HUES6 (cell line): ENCODE results near the gene SEC31A.
A peak's percentile ranks its signal among the peaks of the same experiment; 100 is the strongest.

ENCODE experiments used
- H3K27ac ChIP-seq: 2 replicates; pipeline ENCODE4 v1.7.0; 2013; ENCODE audit warnings: low read depth, mild to moderate bottlenecking, low read length, inconsistent platforms
- H3K27me3 ChIP-seq: 2 replicates; pipeline ENCODE4 v1.6.1; 2013; ENCODE audit warnings: low read length; ENCODE audit not compliant: control insufficient read depth, insufficient read depth
- H3K36me3 ChIP-seq: 2 replicates; pipeline ENCODE4 v1.6.1; 2013; ENCODE audit warnings: low read length; ENCODE audit not compliant: control insufficient read depth, insufficient read depth
- H3K4me1 ChIP-seq: 2 replicates; pipeline ENCODE4 v1.6.1; 2013; ENCODE audit warnings: low read length; ENCODE audit not compliant: control insufficient read depth, insufficient read depth
- H3K4me3 ChIP-seq: 2 replicates; pipeline ENCODE4 v1.5.1; 2013; ENCODE audit warnings: low read depth, low read length
- H3K9ac ChIP-seq: one replicate; pipeline ENCODE4 v1.6.1; 2013; ENCODE audit warnings: mild to moderate bottlenecking, low read length
- H3K9me3 ChIP-seq: 2 replicates; pipeline ENCODE4 v1.6.1; 2013; ENCODE audit warnings: low read depth, low read length; ENCODE audit not compliant: control insufficient read depth, insufficient read depth

SEC31A gene

DNA sequence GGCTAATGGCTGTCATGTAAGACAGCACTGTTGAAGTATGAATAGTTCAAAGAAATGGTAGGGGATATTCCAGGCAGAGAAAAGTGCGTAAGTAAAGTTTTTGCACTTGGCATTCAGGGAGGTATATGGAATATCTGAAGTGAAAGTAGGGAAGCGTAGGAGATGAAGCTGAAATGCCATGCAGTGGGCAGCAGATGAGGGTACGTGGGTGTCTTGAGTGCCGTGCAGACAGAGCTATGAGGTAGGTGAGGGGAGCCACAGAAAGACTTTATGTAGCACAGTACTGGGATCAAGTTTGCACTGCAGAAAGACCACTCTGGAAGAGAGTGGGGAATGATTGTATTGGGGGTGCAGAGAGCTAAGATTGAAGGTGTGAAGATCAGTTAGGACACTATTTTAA lies 87.2 kb downstream of the SEC31A start:
- Histone ChIP-seq H3K27ac (no peak overlapping the region), H3K4me1 (peaks cover 5% of the 10 kb centered on the region; the same call in 1 of the 2 replicates), H3K9ac (no peak overlapping the region), H3K36me3 (no peaks in the 10 kb centered on the region), H3K9me3 (no peaks in the 10 kb centered on the region), H3K27me3 (peaks cover 98% of the 10 kb centered on the region), H3K4me3 (no peak overlapping the region)

- Histone ChIP-seq H3K27ac (no peak overlapping the region), H3K4me3 (no peak overlapping the region), H3K9ac (no peak overlapping the region), H3K36me3 (no peaks in the 10 kb centered on the region), H3K27me3 (peaks cover 100% of the 10 kb centered on the region), H3K4me1 (peaks cover 5% of the 10 kb centered on the region; the same call in 1 of the 2 replicates), H3K9me3 (no peaks in the 10 kb centered on the region)
Measured at GRCh38 chr4:82802911-82803310, 88.0 kb downstream of the SEC31A start.

DNA sequence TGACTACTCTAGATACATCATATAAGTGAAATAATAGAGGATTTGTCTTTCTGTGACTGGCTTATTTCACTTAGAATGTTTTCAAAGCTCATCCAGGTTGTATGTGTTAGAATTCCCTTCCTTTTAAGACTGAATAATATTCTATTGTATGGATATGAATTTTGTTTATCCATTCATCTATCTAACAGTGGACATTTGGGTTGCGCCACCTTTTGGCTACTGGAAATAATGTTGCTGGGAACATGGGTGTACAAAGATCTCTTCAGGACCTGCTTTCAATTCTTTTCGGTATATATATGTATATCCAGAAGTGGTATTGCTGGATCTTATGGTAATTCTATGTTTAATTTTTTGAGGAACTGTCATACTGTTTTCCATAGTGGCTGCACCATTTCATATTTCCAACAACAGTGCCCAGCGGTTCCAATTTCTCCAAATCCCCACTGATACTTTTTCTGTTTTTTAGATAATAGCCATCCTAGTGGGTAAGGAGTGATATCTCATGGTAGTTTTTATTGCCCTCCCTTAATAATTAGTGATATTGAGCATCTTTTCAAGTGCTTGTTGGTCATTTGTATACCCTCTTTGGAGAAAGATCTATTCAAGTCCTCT lies 88.9 kb downstream of the SEC31A start:
- Histone ChIP-seq H3K4me1 (peaks cover 10% of the 10 kb centered on the region), H3K27me3 (peaks cover 100% of the 10 kb centered on the region), H3K9ac (no peak overlapping the region), H3K9me3 (no peaks in the 10 kb centered on the region), H3K36me3 (no peaks in the 10 kb centered on the region), H3K4me3 (no peak overlapping the region), H3K27ac (no peak overlapping the region)

GRCh38 chr4:82799006-82799881 lies 91.7 kb downstream of the SEC31A start:
- Histone ChIP-seq H3K9ac (no peak overlapping the region), H3K9me3 (no peaks in the 10 kb centered on the region), H3K36me3 (no peaks in the 10 kb centered on the region), H3K4me3 (peak overlapping the region; percentile 52), H3K27me3 (peaks cover 100% of the 10 kb centered on the region), H3K4me1 (peaks cover 10% of the 10 kb centered on the region), H3K27ac (no peak overlapping the region)

- Histone ChIP-seq H3K4me1 (peaks cover 10% of the 10 kb centered on the region), H3K27me3 (peaks cover 100% of the 10 kb centered on the region), H3K36me3 (no peaks in the 10 kb centered on the region), H3K4me3 (peak within 1 kb of the TSS; percentile 52), H3K27ac (no peak within 1 kb of the TSS), H3K9ac (peak within 1 kb of the TSS; percentile 10), H3K9me3 (no peaks in the 10 kb centered on the region)
Measured at GRCh38 chr4:82798168-82799005, 92.6 kb downstream of the SEC31A start, which contains the start of gene SCD5. TSS of gene SCD5 (minus strand) at chr4:82798796. CDS start at chr4:82798537, 259 bp downstream.

- H3K4me3 ChIP-seq = peak overlapping the region; percentile 52
- H3K9me3 ChIP-seq = no peaks in the 10 kb centered on the region
- H3K27me3 ChIP-seq = peaks cover 100% of the 10 kb centered on the region
- H3K9ac ChIP-seq = peak overlapping the region; percentile 10
- H3K4me1 ChIP-seq = peaks cover 10% of the 10 kb centered on the region
- H3K36me3 ChIP-seq = no peaks in the 10 kb centered on the region
- H3K27ac ChIP-seq = no peak overlapping the region
Measured at GRCh38 chr4:82797405-82798111, 93.4 kb downstream of the SEC31A start.

- Histone ChIP-seq H3K27me3 (peaks cover 100% of the 10 kb centered on the region), H3K4me3 (peak overlapping the region; percentile 52), H3K9me3 (no peaks in the 10 kb centered on the region), H3K4me1 (peaks cover 10% of the 10 kb centered on the region), H3K9ac (no peak overlapping the region), H3K36me3 (no peaks in the 10 kb centered on the region), H3K27ac (no peak overlapping the region)
Measured at GRCh38 chr4:82797040-82797404, 93.9 kb downstream of the SEC31A start.

GRCh38 chr4:82792912-82793649 lies 97.9 kb downstream of the SEC31A start:
- H3K36me3 ChIP-seq = no peaks in the 10 kb centered on the region
- H3K9ac ChIP-seq = no peak overlapping the region
- H3K27ac ChIP-seq = no peak overlapping the region
- no peaks in the 10 kb centered on the region for H3K9me3 ChIP-seq
- H3K4me1 ChIP-seq = peaks cover 5% of the 10 kb centered on the region
- no peak overlapping the region for H3K4me3 ChIP-seq
- H3K27me3 ChIP-seq = peaks cover 99% of the 10 kb centered on the region

- peaks cover 5% of the 10 kb centered on the region; the same call in 1 of the 2 replicates for H3K4me1 ChIP-seq
- H3K9ac ChIP-seq = no peak overlapping the region
- no peaks in the 10 kb centered on the region for H3K9me3 ChIP-seq
- no peak overlapping the region for H3K27ac ChIP-seq
- H3K36me3 ChIP-seq = no peaks in the 10 kb centered on the region
- H3K27me3 ChIP-seq = peaks cover 99% of the 10 kb centered on the region
- H3K4me3 ChIP-seq = no peak overlapping the region
Measured at GRCh38 chr4:82791179-82791578, 99.8 kb downstream of the SEC31A start.
